HS-27A (cell line): ENCODE results near the gene HIPK3.
"Not testable (repeated sequence)": the region's sequence is repeated elsewhere in the genome, so short reads cannot be mapped to it uniquely, and the experiment has no call there.

Source experiments
- DNase-seq: peaks from one replicate; pipeline ENCODE4 v3.0.0-alpha.2; 2012; ENCODE audit warnings: low read depth, missing footprints

Gene HIPK3

DNA sequence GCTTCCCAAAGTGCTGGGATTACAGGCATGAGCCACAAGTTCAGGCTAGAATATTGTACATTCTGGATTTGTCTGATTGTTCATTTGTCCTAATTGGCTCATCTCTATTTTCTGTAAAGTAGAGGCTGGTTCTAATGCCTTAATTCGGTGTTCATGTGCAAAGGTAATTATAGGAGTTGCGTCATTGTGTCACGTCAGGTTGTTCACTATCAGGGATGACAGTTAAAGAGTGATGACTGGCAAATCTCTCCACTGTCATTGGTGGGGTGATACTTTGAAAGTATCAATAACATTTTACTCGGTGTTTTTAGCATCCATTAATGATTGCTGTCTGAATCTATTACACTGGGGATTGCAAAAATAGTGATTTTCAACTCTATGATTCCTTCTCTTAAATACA is 103.5 kb downstream of the HIPK3 start:
- no peak for DNase-seq

- DNase-seq: no peak
Measured at GRCh38 chr11:33362051-33362910, 105.1 kb downstream of the HIPK3 start.

DNA sequence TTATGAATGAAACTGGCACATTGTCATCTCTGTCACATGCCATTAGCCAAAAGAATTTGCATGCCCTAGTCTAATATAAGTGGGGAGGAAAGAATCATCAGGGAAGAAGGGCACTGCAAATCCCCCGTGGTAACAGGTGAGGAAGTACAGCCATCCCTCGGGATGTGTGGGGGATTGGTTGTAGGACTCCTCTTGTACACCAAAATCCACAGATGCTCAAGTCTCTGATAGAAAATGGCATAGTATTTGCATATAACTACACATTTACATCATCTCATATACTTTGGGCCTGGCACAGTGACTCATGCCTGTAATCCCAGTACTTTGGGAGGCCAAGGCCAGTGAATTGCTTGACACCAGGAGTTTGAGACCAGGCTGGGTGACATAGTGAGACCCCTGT is 109.7 kb downstream of the HIPK3 start:
- no peak for DNase-seq

DNA sequence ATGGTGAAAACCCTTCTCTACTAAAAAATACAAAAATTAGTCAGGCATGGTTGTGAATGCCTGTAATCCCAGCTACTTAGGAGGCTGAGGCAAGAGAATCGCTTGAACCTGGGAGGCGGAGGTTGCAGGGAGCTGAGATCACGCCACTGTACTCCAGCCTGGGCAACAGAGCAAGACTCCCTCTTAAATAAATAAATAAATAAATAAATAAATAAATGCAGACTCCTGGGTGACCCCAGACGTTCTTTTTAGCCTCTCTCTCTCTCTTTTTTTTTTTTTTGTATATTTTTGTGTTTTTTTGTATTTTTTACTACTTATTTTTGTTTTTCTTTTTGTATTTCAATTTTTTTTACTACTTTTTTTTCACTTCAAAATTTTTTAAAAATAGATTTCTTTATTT is 111.3 kb downstream of the HIPK3 start:
- DNase-seq: not testable (repeated sequence)

DNA sequence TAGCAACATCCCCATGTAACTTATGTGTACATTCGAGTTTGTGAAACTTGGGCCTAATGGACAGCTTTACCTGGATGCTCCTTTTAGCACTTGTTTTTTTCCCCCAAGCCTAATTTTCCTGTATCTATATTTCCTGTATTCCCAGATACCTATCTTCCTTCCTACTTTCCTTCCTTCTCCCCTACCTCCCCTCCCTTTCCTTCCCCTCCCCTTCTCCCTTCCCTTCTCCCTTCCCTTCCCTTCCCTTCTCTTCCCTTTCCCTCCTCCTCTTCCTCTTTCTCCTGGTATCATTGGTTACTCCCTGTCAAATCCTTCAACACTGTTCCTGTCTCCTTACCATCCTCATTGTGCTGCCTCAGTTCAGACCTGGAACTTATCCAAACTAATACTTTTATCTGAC is 111.8 kb downstream of the HIPK3 start:
- no peak for DNase-seq

GRCh38 chr11:33373636-33374035 is 116.5 kb downstream of the HIPK3 start:
- DNase-seq: no peak

DNA sequence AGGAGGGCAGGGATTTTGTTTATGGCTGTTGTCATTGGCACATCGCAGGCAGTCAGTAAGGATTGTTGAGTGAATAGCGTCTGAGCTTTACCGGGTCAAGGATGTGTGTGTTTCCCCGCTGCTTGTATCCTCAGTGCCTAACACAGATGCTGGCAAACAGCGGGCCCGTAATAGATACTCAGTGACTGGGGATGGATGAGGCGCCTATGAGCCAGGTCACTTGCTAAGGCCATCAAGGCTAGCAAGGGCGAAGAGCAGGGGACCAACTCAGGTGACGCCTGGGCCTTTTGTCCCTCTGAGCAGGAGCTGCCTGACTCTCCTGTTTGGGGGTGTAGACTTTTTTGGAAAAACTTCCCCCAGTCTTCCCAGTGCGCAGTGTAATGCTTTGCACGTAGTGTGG is 118.1 kb downstream of the HIPK3 start:
- no peak for DNase-seq

DNA sequence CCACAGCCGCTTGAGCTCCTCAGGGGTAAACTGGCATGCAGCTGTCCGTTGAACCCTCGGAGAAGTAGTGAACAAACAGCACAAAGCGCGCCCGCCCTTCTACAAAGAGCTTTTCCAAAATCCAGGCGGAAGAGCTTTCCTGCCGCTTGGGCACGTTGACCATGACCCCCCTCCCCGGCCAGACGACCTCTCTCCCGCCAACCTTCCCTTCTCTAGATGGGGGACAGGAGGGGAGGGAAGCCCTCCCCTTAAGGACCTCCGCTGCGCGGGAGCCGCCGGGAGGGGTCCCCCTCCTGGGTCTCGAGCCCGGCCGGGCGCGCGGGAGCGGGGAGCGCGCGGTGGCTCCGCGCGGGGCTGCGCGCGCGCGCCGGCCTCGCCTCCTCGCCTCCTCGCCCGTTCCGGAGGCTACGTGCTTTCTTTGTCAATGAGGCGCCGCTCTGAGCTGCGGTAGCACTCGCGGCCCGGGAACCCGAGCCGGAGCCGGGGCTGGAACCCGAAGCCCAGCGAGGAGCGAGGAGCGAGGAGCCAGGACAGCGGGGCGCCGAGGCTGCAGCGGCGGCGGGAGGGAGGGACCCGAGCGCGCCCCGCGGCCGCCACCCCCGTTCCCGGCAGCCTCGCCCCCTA is 118.6 kb downstream of the HIPK3 start, which contains the start of gene KIAA1549L:
Gene KIAA1549L, plus strand, starts transcription at position 421 of the 624 bp plus-strand sequence.
- no peak for DNase-seq

- no peak for DNase-seq
Measured at GRCh38 chr11:33376331-33377310, 119.4 kb downstream of the HIPK3 start.

DNA sequence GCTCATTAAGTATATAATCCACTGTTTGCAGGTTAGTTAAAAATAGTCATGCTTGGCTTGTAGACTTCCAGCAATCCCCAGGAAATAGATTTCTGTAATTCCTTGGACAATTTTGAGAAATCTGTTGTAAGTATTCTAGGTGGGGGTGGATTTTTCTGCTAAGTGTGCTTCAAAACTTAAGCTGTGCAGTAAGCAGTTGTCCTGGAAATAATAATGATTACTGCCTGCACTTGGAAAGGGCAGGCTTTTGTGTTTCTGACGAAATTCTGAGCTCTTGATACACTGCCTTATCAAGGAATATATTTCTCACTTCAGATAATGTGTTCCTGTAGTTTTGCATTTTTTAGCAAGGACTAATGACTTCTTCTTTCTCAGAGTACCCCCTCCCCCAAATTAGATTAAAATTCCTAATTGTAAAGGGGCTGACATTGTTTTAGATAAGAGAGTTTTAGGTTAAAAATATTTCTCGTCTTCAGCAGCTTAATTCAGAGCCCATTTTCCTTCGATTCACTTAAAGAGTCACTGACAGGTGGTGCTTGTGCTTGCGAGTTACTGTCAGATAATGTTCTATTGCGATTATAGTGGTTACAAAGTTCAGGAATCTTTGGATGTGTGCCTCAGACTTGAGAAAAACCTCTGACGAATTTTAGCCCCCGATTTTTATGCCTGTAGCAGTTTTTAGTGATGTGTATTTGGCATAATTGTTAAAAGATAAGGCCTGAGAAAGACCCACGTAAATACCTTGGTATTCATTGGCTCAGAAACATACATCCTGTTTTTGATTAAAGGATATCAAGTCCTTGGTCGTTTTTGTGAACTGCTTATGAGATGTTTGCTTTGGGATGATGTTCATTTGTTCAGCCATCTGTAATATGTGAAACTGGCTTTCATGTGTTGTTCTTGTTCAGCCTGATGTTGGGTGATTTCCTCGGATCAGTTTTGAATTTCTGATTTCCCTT is 120.5 kb downstream of the HIPK3 start:
- DNase-seq: no peak

DNA sequence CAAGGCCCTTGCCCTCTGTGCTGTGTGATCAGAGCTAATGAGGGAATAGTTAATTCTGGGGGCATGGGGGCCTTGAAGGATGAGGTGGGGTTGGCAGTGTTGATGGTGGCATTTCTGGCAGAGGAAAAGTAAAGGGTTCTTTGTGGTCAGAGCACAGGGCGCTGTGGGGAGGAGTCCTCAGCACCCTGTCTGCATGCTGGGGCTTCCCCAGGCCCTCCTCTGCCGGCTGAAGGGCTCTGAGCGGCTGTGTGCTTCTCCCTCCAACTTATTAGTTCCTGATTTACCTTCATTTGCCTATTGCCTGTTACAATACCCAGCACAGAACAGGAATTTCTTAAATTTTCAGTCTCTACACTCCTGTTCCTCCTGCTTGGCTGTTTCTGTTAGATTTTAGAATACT is 122.8 kb downstream of the HIPK3 start:
- no peak for DNase-seq

GRCh38 chr11:33383075-33383919 is 126.1 kb downstream of the HIPK3 start:
- DNase-seq: no peak

- no peak for DNase-seq
Measured at GRCh38 chr11:33383920-33384209, 126.7 kb downstream of the HIPK3 start.

DNA sequence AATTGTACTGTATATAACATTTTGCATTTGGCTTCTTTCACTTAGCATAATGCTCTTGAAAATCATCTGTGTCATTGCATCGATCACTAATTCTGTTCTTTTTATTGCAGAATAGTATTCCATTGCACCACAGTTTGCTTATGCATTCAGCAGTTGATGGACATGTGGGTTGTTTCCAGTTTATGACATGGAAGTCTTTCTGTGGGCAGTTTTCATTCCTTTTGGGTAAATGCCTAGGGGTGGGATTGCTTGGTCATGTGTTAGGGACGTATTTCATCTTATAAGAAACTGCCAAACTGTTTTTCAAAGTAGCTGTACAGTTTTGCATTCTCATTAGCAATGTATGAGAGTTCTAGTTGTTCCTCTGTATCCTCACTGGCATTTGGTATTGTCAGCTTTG is 127.0 kb downstream of the HIPK3 start:
- no peak for DNase-seq

DNA sequence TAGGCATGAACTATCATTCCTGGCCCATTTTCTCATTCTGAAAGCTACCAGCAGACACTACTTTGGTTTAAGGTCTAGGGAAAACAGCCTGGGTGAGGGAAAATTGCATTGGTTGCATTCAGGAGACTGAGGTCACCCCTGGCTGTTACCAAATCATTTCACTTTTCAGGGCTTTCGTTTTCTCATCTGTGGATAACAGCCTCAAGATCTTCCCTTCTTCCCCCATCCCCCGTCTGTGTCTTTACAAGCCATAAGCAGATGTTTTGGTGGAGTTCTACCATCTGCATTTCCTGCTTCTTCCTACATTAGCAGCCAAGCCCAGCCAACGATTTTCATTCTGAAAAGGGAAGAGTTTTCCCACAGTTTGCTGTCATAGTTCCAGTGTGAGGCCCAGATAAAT is 130.4 kb downstream of the HIPK3 start:
- DNase-seq: no peak

- DNase-seq: no peak
Measured at GRCh38 chr11:33387996-33388395, 130.8 kb downstream of the HIPK3 start.

GRCh38 chr11:33388793-33389525 is 131.8 kb downstream of the HIPK3 start:
- no peak for DNase-seq

DNA sequence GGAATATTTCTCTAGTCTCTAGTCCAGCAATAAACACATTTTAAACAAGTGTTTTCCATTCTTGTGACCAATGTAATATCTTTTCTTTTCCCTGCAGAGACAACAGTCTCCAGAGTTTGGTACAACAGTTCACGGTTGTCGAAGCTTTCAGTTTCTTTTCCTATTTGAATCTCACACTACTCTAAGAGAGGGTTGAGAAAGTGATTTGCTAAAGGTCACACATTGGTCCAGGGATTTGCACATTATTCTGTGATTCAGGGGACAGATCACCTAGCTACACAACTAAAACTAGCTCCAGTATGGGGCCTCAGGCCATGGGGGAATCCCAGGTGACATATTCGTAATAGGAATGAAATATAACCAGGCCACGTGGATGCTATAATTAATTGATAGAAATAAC is 132.5 kb downstream of the HIPK3 start:
- DNase-seq: no peak

GRCh38 chr11:33390944-33391892 is 134.0 kb downstream of the HIPK3 start:
- DNase-seq: no peak
